Measurements from ENCODE around the gene ANKRD37.

- TF ChIP-seq EP300 (IDR thresholded peaks at IDR 0.05; ENCODE audit: borderline replicate concordance), result no peak
- TF ChIP-seq, protein P1, sequence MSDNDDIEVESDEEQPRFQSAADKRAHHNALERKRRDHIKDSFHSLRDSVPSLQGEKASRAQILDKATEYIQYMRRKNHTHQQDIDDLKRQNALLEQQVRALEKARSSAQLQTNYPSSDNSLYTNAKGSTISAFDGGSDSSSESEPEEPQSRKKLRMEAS (IDR thresholded peaks at IDR 0.05), result no peak
- no peak for TF ChIP-seq EGR1 (IDR thresholded peaks at IDR 0.05)
- no peak for TF ChIP-seq TAF1 (IDR thresholded peaks at IDR 0.05; ENCODE audit: low read depth)
- TF ChIP-seq CEBPB (IDR thresholded peaks at IDR 0.05), result no peak
- no peak for TF ChIP-seq REST (IDR thresholded peaks at IDR 0.05; ENCODE audit: low read depth)
- TF ChIP-seq YY1 (IDR thresholded peaks at IDR 0.05; ENCODE audit: low read depth), result no peak
- no peak for TF ChIP-seq RAD21 (IDR thresholded peaks at IDR 0.05; ENCODE audit: low read depth)
- no peak for TF ChIP-seq NFIC (IDR thresholded peaks at IDR 0.05)
- TF ChIP-seq ZBTB7A (IDR thresholded peaks at IDR 0.05; ENCODE audit: low read depth), result no peak
- no peak for TF ChIP-seq USF1 (IDR thresholded peaks at IDR 0.05)
- no peak for TF ChIP-seq CREB1 (IDR thresholded peaks at IDR 0.05; ENCODE audit: low read depth)
These were observed 1.9 kb upstream of the ANKRD37 start for GRCh38 chr4:185394568-185395237.
